ENCODE measurements around the gene SYNE1.
"Not testable (repeated sequence)": the region's sequence is repeated elsewhere in the genome, so short reads cannot be mapped to it uniquely, and the experiment has no call there.

Gene SYNE1

GRCh38 chr6:152087096-152087495 is 550.1 kb downstream of the SYNE1 start:
- H3K36me3 Mint-ChIP-seq = no peaks in the 10 kb centered on the region
- no peaks in the 10 kb centered on the region for H3K4me1 Mint-ChIP-seq
- H3K9me3 Mint-ChIP-seq = no peaks in the 10 kb centered on the region
- ATAC-seq = no peak
- no peak overlapping the region for H3K4me3 Mint-ChIP-seq
- no peak for DNase-seq (ENCODE audit: low spot score in 2 of 2)
- no peak overlapping the region for H3K27ac Mint-ChIP-seq

GRCh38 chr6:152086223-152086873 is 550.8 kb downstream of the SYNE1 start:
- Mint-ChIP-seq H3K36me3 (no peaks in the 10 kb centered on the region), H3K4me1 (no peaks in the 10 kb centered on the region), H3K4me3 (no peak overlapping the region), H3K27ac (no peak overlapping the region), H3K9me3 (no peaks in the 10 kb centered on the region)
- ATAC-seq = peak; percentile 59
- no peak for DNase-seq (ENCODE audit: low spot score in 2 of 2)

- no peak for DNase-seq (ENCODE audit: low spot score in 2 of 2)
- Mint-ChIP-seq H3K4me1 (no peaks in the 10 kb centered on the region), H3K4me3 (no peak overlapping the region), H3K36me3 (no peaks in the 10 kb centered on the region), H3K27ac (no peak overlapping the region), H3K9me3 (no peaks in the 10 kb centered on the region)
- ATAC-seq = no peak
Observed at GRCh38 chr6:152085451-152085921, 551.7 kb downstream of the SYNE1 start.

- H3K9me3 Mint-ChIP-seq = peaks cover 6% of the 10 kb centered on the region
- no peaks in the 10 kb centered on the region for H3K4me1 Mint-ChIP-seq
Observed at GRCh38 chr6:152078804-152079203, 558.4 kb downstream of the SYNE1 start.

GRCh38 chr6:152078001-152078400 is 559.2 kb downstream of the SYNE1 start:
- ATAC-seq (no peak), DNase-seq (ENCODE audit: low spot score in 2 of 2) (no peak)
- no peak overlapping the region for H3K4me3 Mint-ChIP-seq
- H3K4me1 Mint-ChIP-seq = no peaks in the 10 kb centered on the region
- no peaks in the 10 kb centered on the region for H3K36me3 Mint-ChIP-seq
- no peak overlapping the region for H3K27ac Mint-ChIP-seq
- H3K9me3 Mint-ChIP-seq = peaks cover 6% of the 10 kb centered on the region

More at GRCh38 chr6:152078804-152079203, 558.4 kb downstream of the SYNE1 start:
- H3K27ac Mint-ChIP-seq = no peak overlapping the region
- no peak for DNase-seq (ENCODE audit: low spot score in 2 of 2)
- H3K36me3 Mint-ChIP-seq = no peaks in the 10 kb centered on the region
- ATAC-seq = no peak
- no peak overlapping the region for H3K4me3 Mint-ChIP-seq

GRCh38 chr6:152076242-152076641 is 560.9 kb downstream of the SYNE1 start:
- ATAC-seq; H3K27ac Mint-ChIP-seq; H3K9me3 Mint-ChIP-seq; H3K36me3 Mint-ChIP-seq; H3K4me1 Mint-ChIP-seq; H3K4me3 Mint-ChIP-seq; DNase-seq (ENCODE audit: low spot score in 2 of 2): not testable (repeated sequence)

GRCh38 chr6:152071843-152072242 is 565.3 kb downstream of the SYNE1 start:
- Mint-ChIP-seq H3K9me3 (peaks cover 3% of the 10 kb centered on the region), H3K4me1 (no peaks in the 10 kb centered on the region)

More at GRCh38 chr6:152071843-152072242, 565.3 kb downstream of the SYNE1 start:
- H3K27ac Mint-ChIP-seq = no peak overlapping the region
- H3K36me3 Mint-ChIP-seq = no peaks in the 10 kb centered on the region
- no peak overlapping the region for H3K4me3 Mint-ChIP-seq
- ATAC-seq (no peak), DNase-seq (ENCODE audit: low spot score in 2 of 2) (no peak)

All from stimulated activated effector memory CD8-positive, alpha-beta T cell treated with anti-CD3 and anti-CD28 coated beads, Interleukin-12 subunit alpha, Interleukin-12 subunit beta, amount 100 ng/mL, for 72 hours (primary cell).